ENCODE results near the gene VWF. TPM values are rescaled to one million over a fixed set of nuclear protein-coding genes. Genes with fewer than 3 reads are reported as not detected.

Gene VWF
- total and polyA plus RNA-seq, 2 of the 4 experiments (the other 2 are of a cell fraction), result under 0.01 to 0.09 TPM

DNA sequence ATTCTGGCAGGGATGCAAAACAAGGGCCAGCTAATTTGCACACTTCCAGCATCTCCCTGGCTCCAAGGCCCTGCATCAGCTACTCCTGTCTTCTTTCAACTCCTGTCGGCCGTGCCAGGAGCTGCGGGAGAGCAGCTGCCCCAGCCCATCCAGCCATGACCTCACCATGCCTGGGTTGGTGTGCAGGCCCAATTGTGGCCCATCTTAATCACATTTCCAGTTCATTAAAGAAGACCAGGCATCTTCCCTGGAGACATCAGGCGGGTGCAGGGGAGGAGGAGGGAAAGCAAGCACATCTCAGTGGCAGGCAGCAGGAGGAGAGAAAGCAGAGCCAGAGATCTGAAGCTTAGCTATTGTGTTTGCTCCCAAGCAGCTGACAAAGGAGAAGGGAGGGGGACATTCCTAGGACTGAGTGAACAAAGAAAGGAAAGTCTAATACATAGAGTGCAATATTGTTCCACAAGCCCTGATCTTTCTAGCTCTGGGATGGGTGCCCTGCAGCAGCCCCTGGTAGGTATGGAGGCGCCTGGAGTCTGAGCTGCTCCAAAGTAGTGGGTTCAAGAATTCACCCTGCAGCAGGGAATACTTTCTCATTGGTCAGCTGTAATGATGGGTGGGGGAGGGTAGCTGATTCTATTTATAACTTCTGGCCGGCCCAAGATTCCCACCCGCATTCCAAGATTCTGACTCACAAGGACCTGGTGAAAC is 40.1 kb downstream of the VWF start:
- Histone ChIP-seq H2BK120ac (ENCODE audit: low read depth, low read length) (peak overlapping the region; percentile 90), H3K9me1 (ENCODE audit: insufficient read depth, low read length) (peaks cover 24% of the 10 kb centered on the region), H3K9me3 (ENCODE audit: control insufficient read depth, insufficient read depth, low read length) (no peaks in the 10 kb centered on the region), H2AK5ac (ENCODE audit: low read depth, low read length) (peak overlapping the region; percentile 37), H4K5ac (ENCODE audit: low read depth, low read length) (no peak overlapping the region), H3K4ac (ENCODE audit: low read depth, low read length) (peak overlapping the region; percentile 91), H4K91ac (ENCODE audit: insufficient read depth, low read depth, low read length) (peak overlapping the region; percentile 72), H3K79me1 (ENCODE audit: low read depth in 1 of 2, low read length in 2 of 2) (no peaks in the 10 kb centered on the region), H2BK5ac (ENCODE audit: low read depth, low read length, poor library complexity, severe bottlenecking) (peak overlapping the region; percentile 25), H3K9ac (ENCODE audit: low read depth, low read length) (no peak overlapping the region), H2BK15ac (ENCODE audit: low read depth, low read length) (peak overlapping the region; percentile 11; the same call in 1 of the 3 replicates), H3K4me1 (ENCODE audit: control insufficient read depth, insufficient read depth, low read length) (peaks cover 22% of the 10 kb centered on the region), H2AFZ (replicated peaks; ENCODE audit: low read length, poor library complexity) (peak overlapping the region; percentile 73), H2AK9ac (replicated peaks; ENCODE audit: low read depth, low read length, poor library complexity) (peak overlapping the region; percentile 85), H4K8ac (ENCODE audit: low read depth in 2 of 2, low read length in 2 of 2) (peak overlapping the region in 1 of 2 experiments; percentile 55; a peak in 2 of 4 replicates), H3K14ac (replicated peaks; ENCODE audit: low read depth, low read length) (peak overlapping the region; percentile 86), H3K4me2 (ENCODE audit: low read depth, low read length) (no peak overlapping the region), H3K27me3 (ENCODE audit: control insufficient read depth, insufficient read depth, low read length) (no peaks in the 10 kb centered on the region), H4K20me1 (ENCODE audit: insufficient read depth, low read length) (no peaks in the 10 kb centered on the region), H3K56ac (ENCODE audit: extremely low read depth, insufficient read depth, low read length) (no peak overlapping the region), H3K36me3 (ENCODE audit: control insufficient read depth, insufficient read depth, low read length) (no peaks in the 10 kb centered on the region), H3K27ac (ENCODE audit: insufficient read depth, low read length) (no peak overlapping the region), H3K4me3 (ENCODE audit: insufficient read depth, low read depth, low read length) (no peak overlapping the region), H3K23ac (ENCODE audit: low read depth, low read length) (peak overlapping the region; percentile 81), H2BK20ac (ENCODE audit: low read depth, low read length) (peak overlapping the region; percentile 90), H3K18ac (ENCODE audit: low read depth, low read length) (no peak overlapping the region)
- ATAC-seq (ENCODE audit: low read depth) (peak; percentile 35), DNase-seq (peak; percentile 56)
- TF ChIP-seq BHLHE40 (IDR thresholded peaks at IDR 0.05; ENCODE audit: low read depth, low read length), result no peak
- no peak for TF ChIP-seq MAZ (IDR thresholded peaks at IDR 0.05; ENCODE audit: borderline replicate concordance, low read depth, low read length)
- no peak for TF ChIP-seq RFX5 (IDR thresholded peaks at IDR 0.05; ENCODE audit: low read depth, low read length)
- TF ChIP-seq, protein P1, sequence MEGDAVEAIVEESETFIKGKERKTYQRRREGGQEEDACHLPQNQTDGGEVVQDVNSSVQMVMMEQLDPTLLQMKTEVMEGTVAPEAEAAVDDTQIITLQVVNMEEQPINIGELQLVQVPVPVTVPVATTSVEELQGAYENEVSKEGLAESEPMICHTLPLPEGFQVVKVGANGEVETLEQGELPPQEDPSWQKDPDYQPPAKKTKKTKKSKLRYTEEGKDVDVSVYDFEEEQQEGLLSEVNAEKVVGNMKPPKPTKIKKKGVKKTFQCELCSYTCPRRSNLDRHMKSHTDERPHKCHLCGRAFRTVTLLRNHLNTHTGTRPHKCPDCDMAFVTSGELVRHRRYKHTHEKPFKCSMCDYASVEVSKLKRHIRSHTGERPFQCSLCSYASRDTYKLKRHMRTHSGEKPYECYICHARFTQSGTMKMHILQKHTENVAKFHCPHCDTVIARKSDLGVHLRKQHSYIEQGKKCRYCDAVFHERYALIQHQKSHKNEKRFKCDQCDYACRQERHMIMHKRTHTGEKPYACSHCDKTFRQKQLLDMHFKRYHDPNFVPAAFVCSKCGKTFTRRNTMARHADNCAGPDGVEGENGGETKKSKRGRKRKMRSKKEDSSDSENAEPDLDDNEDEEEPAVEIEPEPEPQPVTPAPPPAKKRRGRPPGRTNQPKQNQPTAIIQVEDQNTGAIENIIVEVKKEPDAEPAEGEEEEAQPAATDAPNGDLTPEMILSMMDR (conservative IDR thresholded peaks at IDR 0.05; ENCODE audit: low read depth, low read length), result no peak
- TF ChIP-seq MXI1 (IDR thresholded peaks at IDR 0.05; ENCODE audit: borderline replicate concordance, low read depth, low read length), result no peak
- TF ChIP-seq CHD1 (IDR thresholded peaks at IDR 0.05; ENCODE audit: low read depth, low read length), result no peak
- no peak for TF ChIP-seq RCOR1 (IDR thresholded peaks at IDR 0.05; ENCODE audit: insufficient replicate concordance, low read length)
- no peak for TF ChIP-seq NFE2L2 (IDR thresholded peaks at IDR 0.05; ENCODE audit: low read depth, low read length)
- TF ChIP-seq, protein P2, sequence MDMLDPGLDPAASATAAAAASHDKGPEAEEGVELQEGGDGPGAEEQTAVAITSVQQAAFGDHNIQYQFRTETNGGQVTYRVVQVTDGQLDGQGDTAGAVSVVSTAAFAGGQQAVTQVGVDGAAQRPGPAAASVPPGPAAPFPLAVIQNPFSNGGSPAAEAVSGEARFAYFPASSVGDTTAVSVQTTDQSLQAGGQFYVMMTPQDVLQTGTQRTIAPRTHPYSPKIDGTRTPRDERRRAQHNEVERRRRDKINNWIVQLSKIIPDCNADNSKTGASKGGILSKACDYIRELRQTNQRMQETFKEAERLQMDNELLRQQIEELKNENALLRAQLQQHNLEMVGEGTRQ (IDR thresholded peaks at IDR 0.05; ENCODE audit: low read depth, low read length), result no peak
- no peak for TF ChIP-seq CEBPB (IDR thresholded peaks at IDR 0.05; ENCODE audit: low read depth, low read length)
- TF ChIP-seq SMC3 (IDR thresholded peaks at IDR 0.05; ENCODE audit: low read depth, low read length), result no peak
- TF ChIP-seq, protein P3, sequence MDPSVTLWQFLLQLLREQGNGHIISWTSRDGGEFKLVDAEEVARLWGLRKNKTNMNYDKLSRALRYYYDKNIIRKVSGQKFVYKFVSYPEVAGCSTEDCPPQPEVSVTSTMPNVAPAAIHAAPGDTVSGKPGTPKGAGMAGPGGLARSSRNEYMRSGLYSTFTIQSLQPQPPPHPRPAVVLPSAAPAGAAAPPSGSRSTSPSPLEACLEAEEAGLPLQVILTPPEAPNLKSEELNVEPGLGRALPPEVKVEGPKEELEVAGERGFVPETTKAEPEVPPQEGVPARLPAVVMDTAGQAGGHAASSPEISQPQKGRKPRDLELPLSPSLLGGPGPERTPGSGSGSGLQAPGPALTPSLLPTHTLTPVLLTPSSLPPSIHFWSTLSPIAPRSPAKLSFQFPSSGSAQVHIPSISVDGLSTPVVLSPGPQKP (IDR thresholded peaks at IDR 0.05; ENCODE audit: borderline replicate concordance, low read depth, low read length), result no peak
- no TSS peak for BruUV-seq (replicated peaks)
- dilution Hi-C loops (cut with HindIII; ENCODE audit: low sequenced_read_pairs, unreplicated experiment), result no loop called here
- no CpG with 5 or more reads among the region's 7 CpGs for WGBS, 2 experiments (ENCODE audit: extremely low coverage in 2 of 2, insufficient read length in 1 of 2)
- intact Hi-C loops (cut with micrococcal nuclease), result no loop called here
- POLR2A ChIA-PET (ENCODE audit: unreplicated experiment), result no interaction called here
- CTCF ChIA-PET, result interaction anchor here (0.5 to 1.2 kb wide), 6 partner anchors 9 to 200 kb away, joined by 3 to 6 read pairs (median 4); no protein-coding TSS in a partner anchor
- in situ Hi-C loops (cut with MboI; ENCODE audit: low sequenced_read_pairs), result no loop called here

Data from IMR-90 (cell line).